Stimulated activated CD8-positive, alpha-beta memory T cell treated with anti-CD3 and anti-CD28 coated beads, Interleukin-15, amount 100 ng/mL, for 48 hours (primary cell): ENCODE measurements around the gene SOCS3.

ENCODE experiments used
- DNase-seq, 2 donors: peaks; one replicate each; pipeline ENCODE4 v3.0.0-alpha.2; 2020; ENCODE audit warnings: low read depth in 2 of 2

The SOCS3 gene

DNA sequence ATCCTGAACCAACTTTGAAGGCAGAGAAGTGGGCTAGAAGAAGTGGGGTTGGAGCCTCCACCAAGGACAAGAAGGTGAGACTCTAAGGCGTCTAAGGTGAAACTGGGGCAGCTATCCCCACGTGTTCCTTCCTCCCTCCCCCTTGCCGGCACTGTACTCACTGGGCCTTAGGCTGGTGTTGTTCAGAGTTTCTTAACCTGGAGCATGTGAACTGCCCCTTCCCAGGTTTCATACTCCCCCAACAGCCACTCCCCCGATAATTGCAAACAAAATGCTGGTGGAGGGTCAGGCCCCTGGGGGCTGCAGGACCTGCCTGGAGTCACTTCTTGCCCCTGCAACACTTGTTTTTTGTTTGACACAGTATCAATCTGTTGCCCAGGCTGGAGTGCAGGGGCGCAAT is 7.3 kb upstream of the SOCS3 start:
- DNase-seq: no peak

DNA sequence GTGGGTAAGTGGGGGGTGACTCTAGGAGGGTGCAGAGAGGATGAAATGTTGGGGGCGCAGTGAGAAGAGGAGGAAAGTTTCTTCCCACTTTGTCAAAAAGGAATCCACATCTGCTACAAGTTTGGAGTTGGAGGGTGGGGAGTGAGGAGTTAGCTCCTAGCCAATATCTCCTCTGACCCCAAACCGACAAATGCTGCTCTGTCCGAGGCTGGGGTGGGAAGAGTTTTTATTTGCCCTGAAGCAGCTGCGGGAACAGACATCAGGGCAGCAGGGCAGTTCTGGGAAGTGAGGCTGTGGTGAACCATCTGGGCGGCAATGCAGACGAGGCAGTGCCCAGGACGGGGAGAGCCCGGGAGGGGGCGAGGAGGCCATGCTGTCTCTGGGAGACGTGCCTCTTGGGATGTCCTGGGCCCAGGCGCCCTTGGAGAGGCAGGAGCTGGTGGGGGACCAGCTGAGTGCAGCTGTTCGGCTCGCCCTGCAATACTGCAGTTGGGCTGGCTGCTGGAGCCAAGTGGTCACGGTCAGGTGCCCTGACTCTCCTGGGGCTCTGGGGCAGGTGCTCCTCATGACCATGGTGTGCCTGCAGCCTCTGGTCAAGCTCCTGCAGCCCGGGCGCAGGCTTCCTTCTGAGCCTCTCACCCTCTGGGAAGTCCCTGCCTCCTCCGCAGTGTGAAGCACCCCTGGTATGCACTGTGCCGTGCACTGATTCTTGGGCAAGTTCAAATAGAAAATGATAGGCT is 6.4 kb upstream of the SOCS3 start:
- DNase-seq: no peak

DNA sequence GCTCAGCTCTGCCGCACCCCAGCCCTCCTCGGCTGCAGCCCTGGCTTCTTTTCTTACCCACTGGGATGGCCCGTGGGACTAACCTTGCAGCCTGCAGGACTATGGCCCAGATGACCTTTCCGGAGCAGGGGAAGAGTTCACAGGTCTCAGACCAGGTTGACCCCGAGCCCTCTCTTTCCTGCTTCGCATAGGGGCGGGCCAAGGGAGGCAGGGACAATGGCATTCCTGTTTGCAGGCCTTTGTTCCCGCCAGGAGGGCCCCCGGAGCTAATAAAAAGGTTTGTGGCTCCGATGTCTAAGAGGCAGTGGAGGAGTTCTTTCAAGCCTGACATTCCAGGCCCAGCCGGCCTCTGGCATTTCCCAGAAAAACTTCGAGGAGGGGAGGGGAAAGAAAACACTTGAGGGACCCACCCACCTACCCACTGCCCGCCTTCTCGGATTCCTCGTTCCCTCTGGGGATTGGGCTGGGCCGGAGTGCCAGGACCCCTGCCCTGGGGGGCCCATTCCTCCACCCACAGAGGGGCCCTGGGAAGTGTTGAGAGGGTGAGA is 5.8 kb upstream of the SOCS3 start:
- DNase-seq: no peak

DNA sequence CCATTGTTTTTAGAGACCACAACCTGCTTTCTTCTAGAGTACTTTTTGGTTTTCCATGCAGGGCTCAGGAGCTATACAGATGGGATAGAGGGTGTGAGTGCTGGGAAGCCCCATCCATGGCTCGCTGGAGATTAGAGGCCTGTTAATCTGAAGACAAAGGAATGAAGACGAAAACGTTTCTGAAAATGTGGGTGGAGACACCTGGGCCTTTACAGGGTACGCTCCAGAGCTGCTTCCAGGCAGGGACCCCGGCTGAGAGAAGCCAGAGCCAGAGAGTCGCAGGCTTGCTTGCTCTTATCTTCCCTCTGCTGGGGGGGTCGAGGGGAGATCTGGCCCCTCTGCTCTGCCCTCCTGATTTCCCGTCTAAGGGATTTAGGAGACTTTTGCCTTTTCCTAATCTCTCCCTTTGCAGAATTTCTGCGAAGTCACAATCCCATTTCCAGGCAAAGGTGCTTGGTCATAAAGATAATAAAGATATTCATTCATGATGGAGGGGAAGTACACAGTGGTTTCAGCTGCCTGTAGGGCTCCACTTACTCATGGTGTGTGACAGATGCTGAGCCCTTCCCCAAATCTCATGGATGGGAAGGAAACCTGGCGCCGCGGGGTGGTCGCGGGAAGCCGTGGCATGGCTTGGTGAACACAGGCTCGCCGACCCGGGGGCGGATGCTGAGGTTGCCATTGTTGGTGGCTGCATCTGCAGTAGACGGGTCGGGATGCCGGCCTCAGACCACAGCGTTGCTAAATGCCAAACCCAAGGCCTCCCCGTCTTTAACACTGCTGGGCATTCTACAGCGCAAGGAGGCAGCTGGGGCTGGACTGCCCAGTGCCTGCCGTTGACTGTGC is 4.8 kb upstream of the SOCS3 start:
- DNase-seq: peak in 1 of 2 donors; percentile 40

DNA sequence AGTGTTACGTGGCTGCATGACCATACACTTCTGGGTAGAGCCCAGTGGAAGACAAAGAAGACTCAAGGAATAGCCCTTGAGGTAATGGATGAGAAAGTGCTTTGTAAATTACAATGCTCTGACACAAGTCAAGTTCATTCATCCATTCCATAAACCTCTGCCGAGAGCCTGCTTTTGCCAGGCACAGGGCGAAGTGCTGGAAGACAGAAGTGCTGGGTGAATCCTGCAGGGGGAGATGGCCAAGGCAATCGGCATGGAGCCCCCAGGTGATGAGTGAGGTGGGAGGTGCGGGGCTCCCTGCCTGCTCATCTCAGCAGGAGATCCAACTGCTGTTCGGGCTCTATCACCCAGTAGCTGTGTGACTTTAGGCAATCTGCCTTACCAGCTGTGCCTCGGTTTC is 2.8 kb upstream of the SOCS3 start:
- no peak for DNase-seq

DNA sequence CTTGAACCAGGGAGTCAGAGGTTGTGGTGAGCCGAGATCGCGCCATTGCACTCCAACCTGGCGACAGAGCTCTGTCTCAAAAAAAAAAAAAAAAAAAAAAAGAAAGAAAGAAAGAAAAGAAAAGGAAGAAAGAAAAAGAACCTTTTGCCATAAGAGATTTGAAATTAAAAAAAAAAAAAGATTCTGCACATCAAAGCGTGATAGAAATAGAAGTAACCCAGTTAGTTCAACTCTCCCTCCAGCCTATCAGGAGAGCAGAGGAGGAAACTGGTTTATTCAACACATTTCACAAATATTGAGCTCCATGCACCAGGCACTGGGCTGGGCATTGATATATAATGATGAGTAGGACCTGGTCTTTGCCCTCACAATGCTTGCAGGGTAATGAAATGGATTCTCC is 2.4 kb upstream of the SOCS3 start:
- no peak for DNase-seq

DNA sequence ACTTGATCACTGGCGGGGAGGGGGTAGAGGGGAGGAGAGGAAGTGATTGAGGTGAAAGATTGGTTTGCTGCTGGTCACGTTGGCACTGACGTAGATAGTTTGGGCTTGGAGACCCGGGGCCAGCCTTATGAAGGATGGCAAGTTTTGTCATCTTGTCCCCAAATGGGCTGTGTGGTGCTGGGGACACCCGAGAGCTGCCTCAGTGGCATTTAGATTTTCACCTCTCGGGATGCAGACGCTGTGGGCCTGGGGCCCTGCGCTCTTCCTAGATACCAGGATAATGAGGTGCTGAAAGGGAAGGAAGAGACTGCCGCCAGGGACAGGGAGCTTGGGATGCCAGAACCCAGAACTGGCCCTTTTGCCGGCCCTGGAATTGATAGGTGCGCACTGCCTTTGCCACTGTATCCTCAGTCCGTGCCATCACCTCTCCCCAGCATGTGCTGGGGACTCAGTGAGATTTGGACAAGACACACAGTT is 1.4 kb upstream of the SOCS3 start:
- no peak for DNase-seq

DNA sequence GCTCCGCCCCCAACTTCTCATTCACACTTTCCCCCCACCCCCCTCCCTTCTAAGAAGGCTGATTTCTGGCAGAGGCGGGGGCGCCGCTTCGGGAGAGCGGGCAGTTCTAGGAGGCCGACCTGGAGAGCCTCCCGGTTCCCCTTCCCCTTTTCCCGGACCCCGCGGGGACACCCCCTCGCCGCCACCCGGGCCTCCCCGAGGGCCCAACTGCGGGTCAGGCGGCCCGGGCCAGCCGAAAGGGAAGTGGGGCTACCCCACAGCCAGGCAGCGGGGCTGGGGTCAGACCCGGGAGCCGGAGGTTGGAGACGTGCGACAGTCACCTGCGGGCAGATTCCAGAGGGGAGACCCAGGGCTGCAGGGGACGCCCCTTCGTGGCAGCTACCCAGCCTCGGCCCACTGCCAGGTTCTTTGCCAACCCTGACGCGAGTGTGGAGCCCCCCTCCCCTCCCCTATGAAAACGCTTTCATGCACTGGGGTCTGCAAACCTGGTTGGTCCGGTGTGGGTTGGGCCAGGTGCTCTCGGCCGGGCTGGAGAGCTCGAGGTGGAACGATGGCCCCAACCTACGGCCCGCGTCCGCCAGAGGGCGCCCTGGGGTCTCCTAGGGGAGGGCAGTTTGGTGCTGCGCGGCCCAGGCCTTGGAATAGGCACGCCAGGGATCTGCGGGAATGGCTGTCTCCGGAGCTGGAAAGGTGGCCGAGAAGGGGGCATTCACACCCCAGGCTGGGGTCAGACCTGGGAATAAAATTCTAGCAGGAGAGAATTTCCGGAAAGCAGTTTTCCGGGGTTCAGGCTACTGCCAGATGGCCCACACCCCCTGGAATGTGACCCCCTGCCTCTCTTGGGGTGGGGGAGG is 721 bp upstream of the SOCS3 start:
- DNase-seq: peak; percentile 87 to 88

DNA sequence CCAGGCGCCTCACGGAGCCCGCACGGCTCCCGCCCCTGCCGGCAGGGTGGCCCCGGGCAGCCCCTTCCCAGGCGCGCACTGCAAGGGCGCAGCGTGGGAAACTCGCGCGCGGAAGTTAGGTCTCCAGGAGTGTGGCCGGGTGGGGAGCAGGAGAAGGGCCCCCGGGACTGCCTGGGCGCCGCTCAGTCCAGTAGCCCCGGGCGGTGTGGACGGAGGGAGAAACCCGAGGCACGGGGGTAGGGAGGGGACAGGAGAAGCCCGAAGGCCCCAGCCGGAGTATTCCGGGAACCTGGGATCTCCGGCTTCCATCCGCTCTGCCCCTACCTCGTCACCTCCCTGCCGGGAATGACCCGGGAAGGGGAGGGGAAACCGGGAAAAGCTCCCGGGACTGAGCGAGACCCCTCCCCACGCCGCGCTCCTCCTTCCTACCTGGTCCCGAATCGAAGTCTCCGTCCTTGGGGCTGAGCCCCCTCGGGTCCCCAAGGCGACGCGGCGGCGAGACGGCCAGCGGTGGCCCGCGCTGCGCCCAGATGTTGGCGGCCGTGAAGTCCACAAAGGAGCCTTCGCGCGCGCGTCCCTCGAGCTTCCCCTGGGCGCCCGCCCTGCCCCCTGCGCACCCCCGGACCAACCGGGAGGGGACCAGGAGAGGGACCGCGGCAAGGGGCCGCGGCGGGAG is 418 bp downstream of the SOCS3 start:
- no peak for DNase-seq

DNA sequence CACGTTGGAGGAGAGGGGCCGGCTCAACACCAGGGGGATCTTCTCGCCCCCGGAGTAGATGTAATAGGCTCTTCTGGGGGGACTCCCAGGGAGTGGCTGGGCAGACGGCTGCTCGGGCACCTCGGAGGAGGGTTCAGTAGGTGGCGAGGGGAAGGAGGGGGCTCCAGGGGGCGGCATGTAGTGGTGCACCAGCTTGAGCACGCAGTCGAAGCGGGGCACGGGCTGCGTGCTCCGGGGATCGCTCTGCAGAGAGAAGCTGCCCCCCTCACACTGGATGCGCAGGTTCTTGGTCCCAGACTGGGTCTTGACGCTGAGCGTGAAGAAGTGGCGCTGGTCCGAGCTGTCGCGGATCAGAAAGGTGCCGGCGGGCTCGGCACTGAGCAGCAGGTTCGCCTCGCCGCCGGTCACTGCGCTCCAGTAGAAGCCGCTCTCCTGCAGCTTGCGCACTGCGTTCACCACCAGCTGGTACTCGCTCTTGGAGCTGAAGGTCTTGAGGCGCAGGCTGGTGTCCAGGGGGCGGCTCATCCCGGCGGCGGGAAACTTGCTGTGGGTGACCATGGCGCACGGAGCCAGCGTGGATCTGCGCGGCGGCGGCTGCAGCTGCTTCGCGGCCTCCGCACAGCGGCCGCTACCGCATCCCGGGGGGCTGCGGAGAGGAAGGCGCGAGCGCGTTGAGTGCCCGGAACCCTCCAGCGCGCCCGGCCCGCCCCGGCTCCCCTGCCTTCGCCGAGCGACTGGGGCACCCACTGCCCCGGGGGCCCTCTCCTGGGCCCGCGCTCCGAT is 1.1 kb downstream of the SOCS3 start:
- no peak for DNase-seq

DNA sequence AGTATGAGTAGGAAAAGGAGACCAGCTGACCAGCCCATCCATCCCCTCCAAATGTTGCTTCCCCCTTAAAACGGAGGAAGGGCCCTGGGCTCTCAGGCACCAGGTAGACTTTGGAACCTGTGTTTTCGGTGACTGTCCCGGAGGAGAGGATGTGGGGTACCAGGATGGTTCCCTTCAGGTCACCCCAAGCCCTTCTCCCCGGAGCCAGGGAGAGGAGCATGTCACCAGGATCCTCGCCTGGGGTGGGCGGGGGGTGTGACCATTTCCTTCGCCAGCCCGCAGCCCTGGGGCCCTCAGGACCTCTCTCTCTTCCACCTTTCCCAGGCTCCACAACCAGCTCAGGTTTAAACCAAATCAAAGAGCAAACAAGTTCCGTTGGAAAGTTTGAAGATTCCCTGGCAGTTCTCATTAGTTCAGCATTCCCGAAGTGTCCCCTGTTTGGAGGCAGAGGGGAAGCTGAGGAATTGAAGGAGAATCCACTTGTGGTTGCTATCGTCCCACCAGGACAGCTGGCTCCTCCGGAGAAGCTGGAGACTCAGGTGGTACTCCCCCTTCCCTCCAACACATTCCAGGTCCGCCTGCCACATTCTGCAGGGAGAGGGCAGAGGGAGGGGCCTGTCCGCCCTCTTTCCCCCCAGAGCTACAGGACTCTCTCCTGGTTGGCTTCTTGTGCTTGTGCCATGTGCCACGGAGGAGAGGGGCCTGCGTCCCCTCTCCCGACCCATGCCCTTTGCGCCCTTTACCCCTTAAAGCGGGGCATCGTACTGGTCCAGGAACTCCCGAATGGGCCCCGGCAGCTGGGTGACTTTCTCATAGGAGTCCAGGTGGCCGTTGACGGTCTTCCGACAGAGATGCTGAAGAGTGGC is 2.0 kb downstream of the SOCS3 start:
- DNase-seq: no peak

DNA sequence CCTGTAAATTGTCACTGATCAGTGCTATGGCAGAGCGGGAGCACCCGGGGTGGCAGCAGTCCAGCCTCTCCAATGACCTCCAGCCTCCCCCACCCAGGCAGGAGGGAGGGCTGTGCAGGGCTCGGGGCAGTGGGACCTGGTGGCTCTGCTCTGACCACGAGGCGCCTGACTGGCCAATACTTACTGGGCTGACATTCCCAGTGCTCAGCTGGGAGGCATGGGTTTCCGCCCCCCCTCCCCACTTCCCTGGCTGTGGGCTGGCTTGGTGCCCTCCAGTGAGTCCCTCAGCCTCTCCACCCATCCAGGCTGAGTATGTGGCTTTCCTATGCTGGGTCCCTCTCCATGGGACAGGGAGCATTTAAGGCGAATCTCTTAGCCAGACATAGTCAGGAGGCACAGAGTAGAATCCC is 2.7 kb downstream of the SOCS3 start:
- DNase-seq: no peak

DNA sequence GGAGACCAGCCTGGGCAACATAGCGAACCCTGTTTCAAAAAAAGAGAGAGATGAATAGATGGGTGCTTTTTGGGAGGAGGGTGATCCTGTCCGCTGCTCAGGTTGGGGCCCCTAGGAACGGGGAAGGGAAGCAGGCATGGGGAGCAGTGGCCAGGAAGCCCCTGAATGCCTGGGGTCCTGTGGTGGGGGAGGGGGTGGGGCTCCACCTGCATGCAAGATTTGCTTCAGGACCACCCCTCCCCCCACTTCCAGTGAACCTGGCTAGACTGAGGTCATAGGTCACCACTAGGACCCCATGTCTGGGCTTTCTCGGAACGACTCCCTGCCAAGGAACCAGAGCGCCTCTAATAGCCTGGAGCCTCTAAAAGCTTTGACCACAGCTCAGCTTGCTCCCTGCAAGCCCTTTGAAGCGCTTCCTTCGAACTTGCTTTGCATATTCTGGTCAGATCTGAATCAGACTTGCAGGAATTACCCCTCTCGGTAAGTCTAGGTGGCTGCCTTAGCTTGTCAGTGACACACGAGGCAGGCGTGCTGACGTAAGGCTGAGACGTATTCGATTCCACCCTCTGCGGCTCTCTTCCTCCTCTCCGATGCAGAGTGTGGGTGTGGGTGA is 3.7 kb downstream of the SOCS3 start:
- peak; percentile 87 to 89 for DNase-seq

DNA sequence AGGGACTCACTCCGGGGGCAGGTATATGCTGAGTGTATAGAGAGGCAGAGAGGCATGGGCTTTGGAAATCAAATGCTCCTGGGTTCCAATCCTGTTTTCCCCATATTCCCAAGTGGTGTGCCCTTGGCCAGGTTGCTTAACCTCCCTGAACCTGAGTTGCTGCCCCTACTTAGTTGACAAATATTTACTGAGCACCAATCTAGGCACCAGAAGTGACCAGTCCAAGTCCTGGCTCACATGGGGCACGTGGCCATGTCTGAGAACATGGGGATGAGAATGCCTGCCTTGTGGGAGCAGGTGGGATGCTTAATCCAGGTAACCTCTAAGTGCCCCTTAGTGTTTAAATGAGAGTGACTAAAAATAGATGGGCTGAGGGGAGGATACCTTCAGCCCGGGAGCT is 4.2 kb downstream of the SOCS3 start:
- no peak for DNase-seq

DNA sequence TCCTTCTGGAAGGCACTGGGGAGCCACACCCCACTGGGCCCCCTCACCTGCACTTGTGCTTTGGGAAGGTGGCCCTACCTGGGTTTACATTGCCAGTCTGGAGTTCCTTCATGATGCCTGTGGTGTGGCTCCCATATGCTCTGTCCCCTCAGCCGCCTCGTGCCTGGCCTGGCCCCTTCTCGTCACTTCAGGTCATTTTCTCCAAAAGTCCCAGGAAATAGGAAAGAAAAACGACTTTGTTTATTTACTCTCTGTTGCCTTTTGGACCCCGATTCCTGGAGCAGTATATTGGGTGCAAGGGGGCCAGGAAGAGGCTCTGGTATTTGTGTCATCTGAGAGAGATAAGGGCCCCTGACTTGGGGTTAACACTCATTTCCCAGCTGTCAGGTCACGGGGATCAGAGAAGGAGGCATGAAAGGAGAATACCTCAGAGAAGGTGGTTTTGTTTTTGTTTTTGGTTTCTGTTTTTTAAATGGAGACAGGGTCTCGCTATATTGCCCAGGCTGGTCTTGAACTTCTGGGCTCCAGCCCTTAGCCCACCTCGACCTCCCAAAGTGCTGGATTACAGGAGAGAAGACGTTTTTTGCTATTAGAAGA is 4.7 kb downstream of the SOCS3 start:
- no peak for DNase-seq

DNA sequence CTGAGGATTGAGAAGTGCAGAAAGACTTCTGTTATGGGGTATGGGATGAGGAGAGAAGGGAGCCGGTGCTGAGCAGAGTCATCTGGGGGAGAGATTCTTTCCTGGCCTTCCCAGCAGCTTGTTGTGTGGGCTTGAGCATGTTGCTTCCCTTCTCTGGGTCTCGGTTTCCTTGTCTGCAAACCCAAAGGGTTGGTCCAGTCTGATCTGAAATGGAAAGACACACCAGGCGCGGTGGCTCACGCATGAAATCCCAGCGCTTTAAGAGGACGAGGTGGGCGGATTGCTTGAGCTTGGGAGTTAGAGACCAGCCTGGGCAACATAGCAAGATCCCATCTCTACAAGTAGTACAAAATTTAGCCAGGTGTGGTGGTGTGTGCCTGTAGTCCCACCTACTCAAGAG is 6.0 kb downstream of the SOCS3 start:
- DNase-seq: no peak

DNA sequence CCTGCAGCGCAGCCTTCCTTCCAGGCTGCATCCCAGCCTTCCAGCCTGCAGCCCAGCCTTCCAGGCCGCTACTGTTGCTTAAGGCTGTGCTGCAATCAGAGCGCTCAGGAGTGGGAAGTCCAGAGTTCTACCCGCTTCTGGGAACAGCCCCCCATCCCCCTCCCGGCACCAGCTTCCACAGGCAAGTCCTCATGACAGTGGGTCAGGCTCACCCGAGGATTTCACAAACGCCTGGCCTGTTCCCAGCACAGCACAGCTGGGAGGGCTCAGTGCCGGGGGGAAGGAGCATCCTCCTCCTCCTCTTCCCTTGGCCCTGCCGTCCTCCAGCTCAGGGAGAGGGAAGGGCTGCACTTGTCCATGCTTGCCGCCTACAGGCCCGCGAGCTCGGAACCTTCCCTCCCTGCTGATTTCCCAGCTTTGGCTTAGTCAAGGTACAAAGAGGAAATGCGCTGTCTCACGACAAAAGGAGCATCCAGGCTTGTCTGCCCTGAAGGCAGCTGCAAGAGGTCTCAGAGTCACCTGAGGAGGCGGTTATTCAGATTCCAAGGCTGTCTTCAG is 8.3 kb downstream of the SOCS3 start:
- DNase-seq: no peak

DNA sequence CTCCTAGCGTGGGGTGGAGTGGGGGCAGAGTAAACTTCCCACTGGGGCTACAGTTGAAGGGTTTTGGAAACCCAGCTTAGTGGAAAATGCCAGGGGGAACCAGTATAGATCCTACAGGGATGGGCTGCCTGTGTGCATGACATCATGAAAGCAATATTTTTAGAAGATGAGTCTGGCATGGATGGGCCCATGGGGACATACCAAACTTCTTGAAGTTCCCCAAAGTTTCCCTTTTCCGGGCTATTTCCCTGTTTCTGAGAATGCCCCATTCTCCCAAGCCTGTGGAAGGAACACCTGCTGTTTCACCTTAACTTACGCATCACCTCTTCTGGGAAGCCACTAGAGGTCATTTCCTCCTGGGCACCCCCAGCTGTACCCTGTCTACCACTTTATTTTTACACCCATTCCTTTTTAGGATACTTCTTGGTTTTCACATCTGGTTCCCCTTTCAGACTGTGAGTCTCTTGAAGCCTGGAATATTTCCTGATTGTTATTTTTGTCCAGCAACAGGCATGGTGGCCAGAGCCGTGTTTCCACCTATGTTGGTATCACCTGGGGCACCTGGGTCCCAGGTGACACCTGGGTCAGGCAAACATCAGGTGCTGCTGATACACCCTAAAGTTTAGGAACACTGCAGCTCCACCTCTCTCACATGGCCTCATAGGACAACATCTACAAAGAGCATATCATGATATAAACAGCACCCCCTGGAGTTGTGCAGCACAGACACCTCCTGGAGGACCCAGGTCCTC is 9.8 kb downstream of the SOCS3 start:
- DNase-seq: no peak
